ENCODE results near the gene ASIC2. TPM values are rescaled to one million over a fixed set of nuclear protein-coding genes. Genes with fewer than 3 reads are reported as not detected.

ASIC2 gene
- total RNA-seq, 2 donors from 2014 or later = 3.0 to 3.3 TPM

DNA sequence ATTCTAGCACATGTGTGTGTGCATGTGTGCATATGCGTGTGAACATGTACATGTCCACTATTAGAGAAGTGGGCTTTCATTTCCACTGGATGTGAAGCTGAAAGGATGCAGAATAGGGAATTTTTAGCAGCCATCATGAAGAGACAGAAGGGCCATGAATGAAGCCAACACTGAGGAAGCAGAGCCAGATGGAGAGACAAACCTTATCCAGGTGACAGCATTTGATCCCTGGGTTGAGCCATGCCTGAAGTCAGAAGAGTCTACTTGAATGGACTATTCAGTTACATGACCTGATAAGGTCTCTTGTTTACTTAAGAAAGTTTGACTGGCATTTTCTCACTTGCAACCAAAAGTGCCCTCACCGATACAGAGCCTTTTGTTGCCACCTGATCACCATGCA is 88.4 kb downstream of the ASIC2 start:
- no peaks in the 10 kb centered on the region for H3K36me3 ChIP-seq (ENCODE audit: control insufficient read depth, insufficient read depth, low read length)
- no peak overlapping the region for H3K27ac ChIP-seq (ENCODE audit: low read depth, low read length)
- H3K9me3 ChIP-seq (ENCODE audit: control insufficient read depth, low read length) = no peaks in the 10 kb centered on the region
- no peaks in the 10 kb centered on the region for H3K9me3 Mint-ChIP-seq
- peaks cover 83% of the 10 kb centered on the region for H3K27me3 ChIP-seq (ENCODE audit: control insufficient read depth, insufficient read depth, low read length, poor library complexity, severe bottlenecking)
- H3K27me3 Mint-ChIP-seq (ENCODE audit: insufficient read depth) = peaks cover 89% of the 10 kb centered on the region
- H3K4me3 ChIP-seq (ENCODE audit: low read length) = no peak overlapping the region
- TF ChIP-seq, protein P1, sequence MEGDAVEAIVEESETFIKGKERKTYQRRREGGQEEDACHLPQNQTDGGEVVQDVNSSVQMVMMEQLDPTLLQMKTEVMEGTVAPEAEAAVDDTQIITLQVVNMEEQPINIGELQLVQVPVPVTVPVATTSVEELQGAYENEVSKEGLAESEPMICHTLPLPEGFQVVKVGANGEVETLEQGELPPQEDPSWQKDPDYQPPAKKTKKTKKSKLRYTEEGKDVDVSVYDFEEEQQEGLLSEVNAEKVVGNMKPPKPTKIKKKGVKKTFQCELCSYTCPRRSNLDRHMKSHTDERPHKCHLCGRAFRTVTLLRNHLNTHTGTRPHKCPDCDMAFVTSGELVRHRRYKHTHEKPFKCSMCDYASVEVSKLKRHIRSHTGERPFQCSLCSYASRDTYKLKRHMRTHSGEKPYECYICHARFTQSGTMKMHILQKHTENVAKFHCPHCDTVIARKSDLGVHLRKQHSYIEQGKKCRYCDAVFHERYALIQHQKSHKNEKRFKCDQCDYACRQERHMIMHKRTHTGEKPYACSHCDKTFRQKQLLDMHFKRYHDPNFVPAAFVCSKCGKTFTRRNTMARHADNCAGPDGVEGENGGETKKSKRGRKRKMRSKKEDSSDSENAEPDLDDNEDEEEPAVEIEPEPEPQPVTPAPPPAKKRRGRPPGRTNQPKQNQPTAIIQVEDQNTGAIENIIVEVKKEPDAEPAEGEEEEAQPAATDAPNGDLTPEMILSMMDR (conservative IDR thresholded peaks at IDR 0.05) = no peak
- peaks cover 15% of the 10 kb centered on the region for H3K4me1 Mint-ChIP-seq
- WGBS, 2 experiments (ENCODE audit: insufficient coverage in 1 of 2, insufficient read length in 1 of 2) = 94 to 95% methylated on average over 2 of the region's 2 CpGs
- H3K36me3 Mint-ChIP-seq (ENCODE audit: low read depth) = no peaks in the 10 kb centered on the region
- H3K4me3 Mint-ChIP-seq = no peak overlapping the region
- H3K4me1 ChIP-seq (ENCODE audit: control insufficient read depth, insufficient read depth, low read length) = no peaks in the 10 kb centered on the region
- H3K27ac Mint-ChIP-seq = no peak overlapping the region
- no peak overlapping the region for H3K9ac ChIP-seq (ENCODE audit: extremely low read depth, low read length, poor library complexity, severe bottlenecking)
- no peak for DNase-seq

DNA sequence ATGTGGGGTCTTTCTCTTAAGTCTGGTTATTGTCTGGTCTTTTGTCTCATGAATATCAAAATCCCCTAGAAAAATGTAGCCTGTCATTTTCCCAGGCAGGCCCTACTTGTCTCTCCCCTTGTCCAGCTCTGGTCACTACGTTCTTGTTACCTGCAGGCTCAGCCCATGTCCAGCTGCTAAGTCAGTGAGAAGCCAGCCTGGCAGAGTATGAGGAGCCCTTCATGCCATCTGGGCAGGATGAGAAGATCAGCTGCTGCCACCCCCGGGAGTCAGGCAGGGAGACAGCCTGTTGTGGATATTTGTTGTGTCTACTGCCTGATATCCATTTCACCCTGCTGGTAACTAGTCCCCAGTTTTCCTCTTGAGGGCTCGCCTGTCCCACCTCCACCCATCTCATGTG is 88.9 kb downstream of the ASIC2 start:
- DNase-seq = peak; percentile 35
- Histone ChIP-seq H3K9me3 (ENCODE audit: control insufficient read depth, low read length) (no peaks in the 10 kb centered on the region), H3K36me3 (ENCODE audit: control insufficient read depth, insufficient read depth, low read length) (no peaks in the 10 kb centered on the region), H3K4me1 (ENCODE audit: control insufficient read depth, insufficient read depth, low read length) (no peaks in the 10 kb centered on the region), H3K27ac (ENCODE audit: low read depth, low read length) (no peak overlapping the region), H3K27me3 (ENCODE audit: control insufficient read depth, insufficient read depth, low read length, poor library complexity, severe bottlenecking) (peaks cover 83% of the 10 kb centered on the region), H3K9ac (ENCODE audit: extremely low read depth, low read length, poor library complexity, severe bottlenecking) (no peak overlapping the region), H3K4me3 (ENCODE audit: low read length) (no peak overlapping the region)
- Mint-ChIP-seq H3K27ac (no peak overlapping the region), H3K9me3 (no peaks in the 10 kb centered on the region), H3K4me1 (peaks cover 15% of the 10 kb centered on the region), H3K36me3 (ENCODE audit: low read depth) (no peaks in the 10 kb centered on the region), H3K27me3 (ENCODE audit: insufficient read depth) (peaks cover 89% of the 10 kb centered on the region), H3K4me3 (no peak overlapping the region)
- 86 to 100% methylated on average over 2 to 3 of the region's 3 CpGs for WGBS, 2 experiments (ENCODE audit: insufficient coverage in 1 of 2, insufficient read length in 1 of 2)
- TF ChIP-seq, protein P1 (conservative IDR thresholded peaks at IDR 0.05) = no peak

DNA sequence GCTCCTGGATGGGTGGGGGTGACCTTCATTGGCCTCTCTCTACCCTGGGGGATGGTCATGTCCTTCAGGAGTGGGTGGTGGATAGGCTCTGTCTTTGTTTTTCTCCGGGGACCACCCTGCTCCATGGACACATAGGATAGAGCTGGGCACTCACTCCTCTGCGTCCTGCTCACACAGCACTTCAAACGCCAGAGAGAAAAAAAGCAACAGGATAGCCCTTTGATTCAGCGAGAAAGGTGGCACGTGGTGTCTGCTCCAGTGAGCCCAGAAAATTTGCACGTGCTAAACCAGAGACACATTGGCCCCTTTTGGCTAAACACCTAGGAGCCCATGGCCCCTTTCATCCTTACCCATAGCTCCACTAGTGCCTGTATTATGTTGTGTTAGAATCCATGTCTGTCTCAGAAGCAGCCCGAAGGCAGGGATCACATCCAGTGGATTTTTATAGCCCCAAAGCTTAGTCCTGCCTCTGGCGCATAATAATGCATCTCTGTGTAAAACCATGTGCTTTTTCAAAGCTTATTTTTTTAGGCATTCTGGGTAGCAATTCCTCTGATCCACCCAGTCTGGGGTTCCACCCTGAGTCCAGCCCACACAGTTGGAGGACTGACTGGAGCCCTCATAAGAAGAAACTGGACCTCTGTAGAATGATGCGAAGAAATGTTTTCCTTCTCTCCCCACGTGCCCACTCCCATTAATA is 90.1 kb downstream of the ASIC2 start:
- TF ChIP-seq, protein P1 (conservative IDR thresholded peaks at IDR 0.05) = no peak
- 76 to 90% methylated on average over 8 to 10 of the region's 10 CpGs for WGBS, 2 experiments (ENCODE audit: insufficient coverage in 1 of 2, insufficient read length in 1 of 2)
- Mint-ChIP-seq H3K4me1 (peaks cover 15% of the 10 kb centered on the region), H3K27me3 (ENCODE audit: insufficient read depth) (peaks cover 90% of the 10 kb centered on the region), H3K36me3 (ENCODE audit: low read depth) (no peaks in the 10 kb centered on the region), H3K27ac (no peak overlapping the region), H3K9me3 (no peaks in the 10 kb centered on the region), H3K4me3 (no peak overlapping the region)
- Histone ChIP-seq H3K4me1 (ENCODE audit: control insufficient read depth, insufficient read depth, low read length) (no peaks in the 10 kb centered on the region), H3K27me3 (ENCODE audit: control insufficient read depth, insufficient read depth, low read length, poor library complexity, severe bottlenecking) (peaks cover 85% of the 10 kb centered on the region), H3K27ac (ENCODE audit: low read depth, low read length) (no peak overlapping the region), H3K9ac (ENCODE audit: extremely low read depth, low read length, poor library complexity, severe bottlenecking) (no peak overlapping the region), H3K36me3 (ENCODE audit: control insufficient read depth, insufficient read depth, low read length) (no peaks in the 10 kb centered on the region), H3K9me3 (ENCODE audit: control insufficient read depth, low read length) (no peaks in the 10 kb centered on the region), H3K4me3 (ENCODE audit: low read length) (no peak overlapping the region)
- DNase-seq = peak; percentile 39

All from endodermal cell (in vitro differentiated cells).